Testis (tissue), 3 donors: ENCODE measurements around the gene MYBPC2. TPM values are rescaled to one million over a fixed set of nuclear protein-coding genes. Genes with fewer than 3 reads are reported as not detected.

ENCODE experiments used
- DNase-seq: peaks from one replicate; pipeline ENCODE4 v3.0.0-alpha.2; 2019
- H3K27ac ChIP-seq, 2 donors: fragments of 200-600 bp; sonication (generic); one replicate each; pipeline ENCODE4 v1.5.1; 2019
- H3K27me3 ChIP-seq: fragments of 200-600 bp; sonication (generic); one replicate; pipeline ENCODE4 v1.5.1; 2019
- H3K36me3 ChIP-seq: fragments of 200-600 bp; sonication (generic); one replicate; pipeline ENCODE4 v1.5.1; 2017; ENCODE audit warnings: low read depth; ENCODE audit errors: missing control alignments
- H3K4me1 ChIP-seq: fragments of 200-600 bp; sonication (generic); one replicate; pipeline ENCODE4 v1.5.1; 2019
- H3K4me3 ChIP-seq, 2 donors: fragments of 200-600 bp; sonication (generic); one replicate each; pipeline ENCODE4 v1.5.1; 2017 to 2019
- H3K9me3 ChIP-seq: fragments of 200-600 bp; sonication (generic); one replicate; pipeline ENCODE4 v1.5.1; 2017
- POLR2A ChIP-seq: fragments of 450-650 bp; IDR thresholded peaks from one replicate; pipeline ENCODE4 v1.6.1; 2017; ENCODE audit warnings: antibody characterized with exemption, mild to moderate bottlenecking, moderate library complexity
- WGBS, 2 donors: methylation state at CpG; one replicate each; pipeline ENCODE4 v1.1.5; 2018; 5-methylcytosine and 5-hydroxymethylcytosine counted together
- intact Hi-C: fragments of 100-400 bp; cut with DNase I; formaldehyde crosslinking; loops from one replicate; pipeline ENCODE4 v1.15.1; 2023; ENCODE audit warnings: low total_unique reads
- polyA plus RNA-seq: library from polyadenylated mRNA; stranded (reverse); fragments of 350-450 nt; fragmentation: Illumina TruSeq; extraction: RNeasy Lipid Tissue Mini Kit (QIAGEN cat#74804); gene quantifications from one replicate; pipeline ENCODE4 v1.2.3, GENCODE V29; 2014; ENCODE audit warnings: low read depth, low replicate concordance; ENCODE audit not compliant: insufficient read depth
- total RNA-seq, 2 donors: library from RNA; depleted of rRNA; stranded (reverse); fragments of >200 nt; gene quantifications; one replicate each; pipeline ENCODE4 v1.2.3, GENCODE V29; 2016
- TF ChIP-seq, protein P1 (sequence below), 3 experiments: fragments of 450-650 bp in 2 of 3; fragments of 200-600 bp in 1 of 3; sonication (generic) in 1 of 3; IDR thresholded peaks; one replicate each; pipeline ENCODE4 v1.5.1; 2016 to 2019; ENCODE audit warnings: antibody characterized with exemption in 3 of 3, mild to moderate bottlenecking in 2 of 3, moderate library complexity in 1 of 3

The MYBPC2 gene
- total and polyA plus RNA-seq, 3 donors from 2014 or later = 0.31 to 3.2 (median 0.63) TPM

- DNase-seq = no peak
- TF ChIP-seq, protein P1, sequence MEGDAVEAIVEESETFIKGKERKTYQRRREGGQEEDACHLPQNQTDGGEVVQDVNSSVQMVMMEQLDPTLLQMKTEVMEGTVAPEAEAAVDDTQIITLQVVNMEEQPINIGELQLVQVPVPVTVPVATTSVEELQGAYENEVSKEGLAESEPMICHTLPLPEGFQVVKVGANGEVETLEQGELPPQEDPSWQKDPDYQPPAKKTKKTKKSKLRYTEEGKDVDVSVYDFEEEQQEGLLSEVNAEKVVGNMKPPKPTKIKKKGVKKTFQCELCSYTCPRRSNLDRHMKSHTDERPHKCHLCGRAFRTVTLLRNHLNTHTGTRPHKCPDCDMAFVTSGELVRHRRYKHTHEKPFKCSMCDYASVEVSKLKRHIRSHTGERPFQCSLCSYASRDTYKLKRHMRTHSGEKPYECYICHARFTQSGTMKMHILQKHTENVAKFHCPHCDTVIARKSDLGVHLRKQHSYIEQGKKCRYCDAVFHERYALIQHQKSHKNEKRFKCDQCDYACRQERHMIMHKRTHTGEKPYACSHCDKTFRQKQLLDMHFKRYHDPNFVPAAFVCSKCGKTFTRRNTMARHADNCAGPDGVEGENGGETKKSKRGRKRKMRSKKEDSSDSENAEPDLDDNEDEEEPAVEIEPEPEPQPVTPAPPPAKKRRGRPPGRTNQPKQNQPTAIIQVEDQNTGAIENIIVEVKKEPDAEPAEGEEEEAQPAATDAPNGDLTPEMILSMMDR (IDR thresholded peaks at IDR 0.05) = no peak
- no peak for TF ChIP-seq POLR2A
- Histone ChIP-seq H3K27ac (no peak overlapping the region), H3K9me3 (no peaks in the 10 kb centered on the region), H3K36me3 (no peaks in the 10 kb centered on the region), H3K27me3 (no peaks in the 10 kb centered on the region), H3K4me3 (no peak overlapping the region), H3K4me1 (no peaks in the 10 kb centered on the region)
- intact Hi-C loops = no loop called here
- WGBS, 2 donors = 85 to 94% methylated on average over 25 to 48 of the region's 48 CpGs
Observed at GRCh38 chr19:50401605-50402450, 30.9 kb upstream of the MYBPC2 start.

GRCh38 chr19:50402544-50403301 is 30.0 kb upstream of the MYBPC2 start:
- intact Hi-C loops = no loop called here
- WGBS, 2 donors = 94 to 97% methylated on average over 26 to 41 of the region's 41 CpGs
- no peaks in the 10 kb centered on the region for H3K36me3 ChIP-seq

DNA sequence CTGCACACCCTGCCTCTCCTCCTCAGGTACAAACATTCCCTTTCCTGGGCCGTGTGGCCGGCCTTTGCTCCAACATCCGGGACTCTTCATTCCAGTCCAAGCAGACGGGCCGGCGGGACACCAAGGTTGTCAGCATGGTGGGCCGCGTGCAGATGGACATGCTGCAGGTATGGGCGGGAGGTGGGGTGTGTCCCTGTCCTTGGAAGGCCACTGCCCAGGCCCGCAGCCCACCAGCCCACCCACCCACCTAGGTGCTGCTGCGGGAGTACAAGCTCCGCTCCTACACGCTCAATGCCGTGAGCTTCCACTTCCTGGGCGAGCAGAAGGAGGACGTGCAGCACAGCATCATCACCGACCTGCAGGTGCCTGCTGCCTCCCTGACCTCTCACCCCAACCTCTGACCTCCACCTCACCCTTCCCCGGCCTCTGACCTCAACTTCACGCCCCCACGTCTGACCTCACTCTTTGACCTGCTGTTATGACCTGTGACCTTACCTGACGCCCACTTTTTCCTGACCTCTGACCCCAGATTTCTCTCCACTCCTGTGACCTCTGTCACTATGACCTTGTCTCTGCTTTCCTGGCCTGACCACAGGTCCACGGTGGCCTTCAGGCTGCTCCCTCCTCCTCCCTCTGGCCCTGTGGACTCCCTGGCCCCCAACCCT is 26.4 kb upstream of the MYBPC2 start:
- Histone ChIP-seq H3K4me1 (no peaks in the 10 kb centered on the region), H3K27ac (no peak overlapping the region), H3K4me3 (no peak overlapping the region), H3K27me3 (no peaks in the 10 kb centered on the region), H3K36me3 (no peaks in the 10 kb centered on the region), H3K9me3 (no peaks in the 10 kb centered on the region)
- 88 to 93% methylated on average over 11 to 22 of the region's 22 CpGs for WGBS, 2 donors
- no peak for TF ChIP-seq POLR2A
- TF ChIP-seq, protein P1 (IDR thresholded peaks at IDR 0.05) = no peak
- DNase-seq = no peak
- intact Hi-C loops = no loop called here

More at GRCh38 chr19:50402544-50403301, 30.0 kb upstream of the MYBPC2 start:
- Histone ChIP-seq H3K27ac (no peak overlapping the region), H3K4me1 (no peaks in the 10 kb centered on the region), H3K27me3 (no peaks in the 10 kb centered on the region), H3K4me3 (no peak overlapping the region), H3K9me3 (no peaks in the 10 kb centered on the region)
- TF ChIP-seq, protein P1 (IDR thresholded peaks at IDR 0.05) = no peak
- no peak for TF ChIP-seq POLR2A
- DNase-seq = no peak

DNA sequence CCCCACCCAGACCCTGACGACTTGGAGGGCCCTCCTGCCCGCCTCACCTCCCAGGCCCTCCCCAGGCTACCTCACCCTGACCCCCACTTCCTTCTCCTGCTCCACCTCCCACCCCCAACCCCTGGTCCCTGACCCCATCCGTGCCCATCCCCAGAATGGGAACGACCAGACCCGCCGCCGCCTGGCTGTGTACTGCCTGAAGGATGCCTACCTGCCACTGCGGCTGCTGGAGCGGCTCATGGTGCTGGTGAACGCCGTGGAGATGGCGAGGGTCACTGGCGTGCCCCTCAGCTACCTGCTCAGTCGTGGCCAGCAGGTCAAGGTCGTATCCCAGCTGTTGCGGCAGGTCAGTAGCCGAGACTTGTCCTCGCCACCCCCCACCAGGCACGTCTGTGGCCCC is 25.9 kb upstream of the MYBPC2 start:
- no peaks in the 10 kb centered on the region for H3K27me3 ChIP-seq

More for the DNA sequence above, 25.9 kb upstream of the MYBPC2 start:
- DNase-seq = no peak
- Histone ChIP-seq H3K4me1 (no peaks in the 10 kb centered on the region), H3K27ac (no peak overlapping the region), H3K36me3 (no peaks in the 10 kb centered on the region), H3K9me3 (no peaks in the 10 kb centered on the region), H3K4me3 (no peak overlapping the region)
- no peak for TF ChIP-seq POLR2A
- TF ChIP-seq, protein P1 (IDR thresholded peaks at IDR 0.05) = no peak
- WGBS, 2 donors = 90 to 95% methylated on average over 4 to 19 of the region's 19 CpGs
- intact Hi-C loops = no loop called here
